ENCODE measurements around the gene MYPOP.
"Not testable (repeated sequence)": the region's sequence is repeated elsewhere in the genome, so short reads cannot be mapped to it uniquely, and the experiment has no call there.

MYPOP gene

DNA sequence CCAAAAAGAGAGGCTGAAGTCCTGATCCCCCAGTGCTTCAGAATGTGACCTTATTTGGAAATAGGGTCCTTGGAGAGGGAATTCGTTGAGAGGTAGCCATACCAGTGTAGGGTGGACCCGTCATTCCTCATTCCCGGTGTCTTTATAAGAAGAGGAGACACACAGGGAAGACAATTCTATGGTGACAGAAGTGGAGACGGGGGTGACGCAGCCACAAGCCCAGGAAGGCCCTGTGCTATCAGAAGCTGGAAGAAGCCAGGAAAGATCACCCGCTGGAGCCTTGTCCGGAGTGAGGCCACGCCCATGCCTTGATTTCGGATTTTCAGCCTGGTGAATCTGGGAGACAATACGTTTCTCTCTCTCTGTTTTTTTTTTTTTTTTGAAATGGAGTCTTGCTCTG is 2.6 kb upstream of the MYPOP start:
- DNase-seq, result no peak

DNA sequence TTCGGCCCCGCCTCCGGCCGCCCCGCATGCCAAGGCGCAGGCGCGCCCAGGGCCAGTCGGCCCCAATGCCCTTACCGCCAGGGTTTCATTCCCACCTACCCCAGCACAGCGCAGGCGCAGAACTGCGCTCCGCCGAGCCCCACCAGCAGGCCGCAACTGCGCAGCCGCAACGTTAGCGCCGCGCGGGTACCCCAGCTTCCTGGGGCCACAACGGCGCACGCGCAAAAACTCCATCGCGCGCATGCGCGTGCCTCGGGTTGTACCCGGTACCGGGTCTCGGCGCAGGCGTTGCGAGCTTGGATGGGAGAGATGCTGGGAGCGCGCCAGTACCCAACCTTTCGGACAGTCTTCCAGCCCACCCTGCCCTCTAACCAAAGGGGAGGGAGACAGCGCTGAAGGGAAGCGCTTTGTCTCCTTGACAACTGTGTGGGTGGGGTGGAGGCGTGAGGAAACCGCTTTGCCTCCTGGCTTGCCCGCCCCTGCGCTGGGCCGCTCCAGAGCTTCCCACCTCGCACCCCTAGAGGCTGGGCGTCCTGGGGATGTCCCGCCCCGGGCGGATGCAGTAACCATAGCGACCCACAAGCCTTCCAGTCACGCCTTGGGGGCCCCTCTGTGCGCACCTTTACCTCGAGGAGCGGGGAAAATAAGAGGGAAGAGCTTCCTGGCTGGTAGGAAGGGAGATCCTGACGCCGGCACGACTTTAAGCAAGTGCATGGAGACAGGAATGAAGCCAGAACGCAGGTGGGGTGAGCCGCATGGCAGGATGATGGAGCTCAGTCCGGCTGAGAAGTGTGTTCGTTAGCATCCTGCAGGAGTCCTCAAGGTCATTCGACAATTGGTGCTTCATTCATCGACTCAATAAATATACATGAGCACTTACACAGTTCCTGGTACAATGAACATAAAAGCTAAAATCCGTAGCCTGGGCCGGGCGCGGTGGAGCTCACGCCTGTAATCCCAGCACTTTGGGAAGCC is 525 bp upstream of the MYPOP start:
- peak; percentile 99 for DNase-seq

DNA sequence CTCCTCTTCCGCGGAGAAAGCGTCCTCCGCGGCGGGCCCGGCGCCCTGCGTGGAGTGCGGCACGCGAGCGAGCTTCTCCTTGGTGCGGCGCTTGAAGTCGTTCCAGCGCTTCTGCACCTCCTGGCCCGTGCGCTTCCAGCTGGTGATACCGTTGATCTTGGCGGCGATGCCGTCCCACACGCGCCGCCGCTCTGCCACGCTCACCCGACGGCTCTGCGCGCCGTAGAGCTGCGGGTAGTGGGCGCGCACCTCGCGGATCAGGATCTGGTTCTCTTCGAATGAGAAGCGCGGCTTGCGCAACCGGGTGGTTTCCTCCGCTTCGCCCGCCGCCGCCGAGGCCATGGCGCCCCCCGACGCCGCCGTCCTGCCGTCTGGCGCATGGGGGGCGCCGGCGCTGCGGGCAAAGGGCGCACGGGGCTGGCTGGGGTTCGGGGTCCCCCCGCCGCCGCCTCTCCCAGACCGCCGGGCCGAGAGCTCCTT is 941 bp downstream of the MYPOP start:
- peak; percentile 53 for DNase-seq

DNA sequence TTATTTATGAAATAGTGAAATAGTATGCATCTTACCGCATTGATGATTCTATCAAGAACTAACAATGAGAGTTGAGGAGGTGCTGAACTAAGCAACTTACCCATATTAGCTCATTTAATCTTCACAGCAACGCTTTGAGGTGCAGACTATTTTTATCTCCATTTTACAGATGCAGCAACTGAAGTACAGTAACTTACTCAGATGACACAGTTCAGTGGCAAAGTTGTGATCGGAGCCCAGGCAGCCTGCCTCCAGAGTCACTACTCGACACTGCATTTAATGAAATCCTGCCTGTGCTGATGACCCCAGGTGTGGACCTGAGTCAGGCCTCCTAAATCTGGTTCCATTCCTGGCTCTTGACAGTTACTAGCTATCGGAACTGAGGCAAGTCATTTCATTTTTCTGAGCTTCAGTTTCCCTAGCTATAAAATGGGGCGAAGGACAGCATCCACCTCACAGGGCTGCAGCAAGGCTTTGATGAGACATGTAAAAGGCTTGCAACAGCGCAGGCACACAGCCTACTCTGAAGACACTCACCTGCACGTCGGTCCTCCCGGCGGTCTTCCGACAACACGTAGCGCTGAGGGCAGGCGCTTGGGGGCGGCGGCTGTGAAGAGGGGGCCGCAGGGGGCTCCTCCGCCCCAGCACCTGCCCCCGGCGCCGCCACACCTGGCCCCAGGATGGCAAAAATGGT is 1.5 kb downstream of the MYPOP start:
- no peak for DNase-seq

DNA sequence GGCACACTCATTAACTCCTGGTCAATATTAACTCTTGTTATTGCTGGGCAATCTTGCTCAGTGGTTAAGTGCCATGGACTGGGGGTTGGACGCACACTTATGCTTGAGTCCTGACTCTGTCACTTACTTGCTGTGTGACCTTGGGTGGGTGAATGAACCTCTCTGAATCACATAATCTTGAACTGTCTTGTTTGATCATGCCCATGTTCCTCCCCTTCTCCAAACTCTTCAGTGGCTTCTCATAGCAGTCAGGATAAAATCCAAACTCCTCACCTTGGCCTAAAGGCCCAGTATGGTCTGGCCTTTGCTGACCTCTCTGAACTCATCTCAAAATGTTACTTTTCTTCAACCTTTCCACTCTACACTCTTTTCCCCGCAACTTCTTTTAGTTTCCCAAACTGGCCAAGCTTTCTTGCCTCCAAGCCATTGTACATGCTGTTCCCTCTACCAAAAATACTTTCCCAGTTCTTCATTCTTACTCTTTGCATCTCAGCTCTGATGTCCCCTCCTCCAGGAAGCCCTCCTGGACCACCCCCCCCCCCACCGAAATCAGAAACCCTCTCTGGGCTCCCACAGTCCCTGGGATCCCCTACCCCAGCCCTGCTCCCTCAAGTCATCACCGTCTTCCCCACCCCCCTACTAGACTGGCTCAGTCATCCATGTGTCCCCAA is 2.4 kb downstream of the MYPOP start:
- DNase-seq, result no peak

DNA sequence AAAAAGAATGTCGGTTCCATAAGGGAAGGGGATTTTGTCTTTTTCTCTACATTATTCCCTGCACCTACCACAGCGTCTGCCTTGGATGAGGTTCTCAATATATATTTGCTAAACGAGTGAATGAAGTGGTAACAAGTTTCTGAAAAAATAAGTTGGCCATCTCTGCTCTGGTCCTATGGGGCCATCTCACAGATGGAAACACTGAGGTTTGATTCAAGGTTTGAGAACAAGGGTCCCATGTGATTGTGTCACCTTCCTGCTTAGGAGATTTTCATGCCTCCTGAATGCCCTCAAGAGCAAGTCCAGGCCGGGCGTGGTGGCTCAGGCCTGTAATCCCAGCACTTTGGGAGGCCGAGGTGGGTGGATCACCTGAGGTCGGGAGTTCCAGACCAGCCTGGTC is 3.2 kb downstream of the MYPOP start:
- no peak for DNase-seq

DNA sequence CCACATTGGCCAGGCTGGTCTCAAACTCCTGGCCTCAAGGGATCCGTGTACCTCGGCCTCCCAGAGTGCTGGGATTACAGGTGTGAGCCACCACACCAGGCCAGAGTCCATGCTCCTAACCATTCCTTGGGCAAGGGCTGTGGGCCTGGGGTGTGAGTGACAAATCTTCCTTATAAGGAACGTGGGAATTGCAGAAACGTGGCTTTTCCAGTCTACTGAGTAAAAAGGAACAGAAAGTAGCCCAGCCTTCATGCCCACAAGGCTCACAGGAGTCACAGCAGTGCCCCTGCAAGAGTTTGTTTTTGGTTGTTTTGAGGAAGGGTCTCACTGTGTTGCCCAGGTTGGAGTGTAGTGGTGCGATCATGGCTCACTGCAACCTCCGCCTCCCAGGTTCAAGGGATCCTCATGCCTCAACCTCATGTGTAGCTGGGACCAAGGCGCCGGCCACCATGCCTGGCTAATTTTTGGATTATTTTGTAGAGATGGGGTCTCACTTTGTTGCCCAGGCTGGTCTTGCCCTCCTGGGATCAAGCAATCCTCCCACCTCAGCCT is 5.1 kb downstream of the MYPOP start:
- no peak for DNase-seq

DNA sequence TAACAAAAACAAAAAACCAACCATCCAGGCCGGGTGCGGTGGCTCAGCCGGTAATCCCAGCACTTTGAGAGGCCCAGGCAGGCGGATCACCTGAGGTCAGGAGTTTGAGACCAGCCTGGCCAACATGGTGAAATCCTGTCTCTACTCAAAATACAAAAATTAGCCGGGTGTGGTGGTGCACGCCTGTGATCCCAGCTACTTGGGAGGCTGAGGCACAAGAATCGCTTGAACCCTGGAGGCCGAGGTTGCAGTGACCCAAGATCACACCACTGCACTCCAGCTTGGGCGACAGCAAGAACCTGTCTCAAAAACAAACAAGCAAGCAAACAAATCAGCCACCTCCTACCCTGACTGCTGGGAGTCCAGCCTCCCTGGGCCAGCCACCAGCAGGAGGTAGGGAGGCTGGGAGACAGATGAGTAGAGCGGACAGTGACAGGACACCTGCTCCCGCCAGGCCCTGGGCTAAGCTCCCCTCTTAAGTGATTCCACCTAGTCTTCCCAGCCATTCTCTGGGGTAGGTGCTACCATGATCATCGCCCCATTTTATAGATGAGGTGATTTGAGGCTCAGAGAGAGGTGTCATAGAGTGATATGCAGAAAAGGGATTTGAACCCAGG is 6.3 kb downstream of the MYPOP start:
- DNase-seq, result not testable (repeated sequence)

DNA sequence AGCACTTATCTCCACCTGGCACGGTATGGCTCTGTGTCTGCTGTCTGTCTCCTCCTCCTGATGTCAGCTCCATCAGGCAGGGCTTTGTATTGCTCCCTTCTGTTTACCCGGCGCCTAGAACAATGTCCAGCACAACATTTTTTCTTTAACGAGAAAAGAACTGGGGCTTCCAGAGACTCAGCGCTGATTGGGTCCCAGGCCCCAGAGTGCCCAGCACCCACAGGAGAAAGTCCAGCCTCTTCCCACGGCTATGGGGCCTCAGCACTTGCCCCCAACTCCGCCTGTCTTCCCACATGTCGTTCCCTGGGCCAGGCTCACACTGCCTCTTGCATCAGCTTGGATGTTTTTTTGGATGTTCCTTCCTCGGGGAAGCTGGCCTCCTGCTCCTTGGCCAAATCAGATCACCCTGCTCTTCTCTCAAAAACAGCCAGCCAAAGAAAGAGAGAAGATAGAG is 6.9 kb downstream of the MYPOP start:
- DNase-seq, result no peak

DNA sequence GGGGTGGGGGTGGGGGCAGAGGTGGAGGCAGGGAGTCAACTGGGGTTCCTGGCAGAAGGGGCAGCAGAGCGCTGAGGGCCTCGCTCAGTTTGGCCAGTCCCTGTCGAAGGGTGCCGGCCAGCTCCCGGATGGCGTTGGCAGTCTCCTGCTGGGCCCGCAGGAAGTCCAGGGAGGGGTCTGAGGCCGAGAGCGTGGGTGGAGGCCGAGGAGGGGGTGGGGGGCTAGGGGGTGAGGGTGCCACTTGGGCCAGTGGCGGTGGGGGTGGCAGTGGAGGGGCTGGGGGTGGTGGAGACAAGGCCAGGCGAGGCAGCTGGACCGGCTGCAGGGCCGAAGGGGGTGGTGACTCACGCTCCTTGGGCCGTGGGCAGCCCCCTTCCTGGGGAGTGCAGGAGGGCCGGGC is 11.5 kb downstream of the MYPOP start:
- no peak for DNase-seq

DNA sequence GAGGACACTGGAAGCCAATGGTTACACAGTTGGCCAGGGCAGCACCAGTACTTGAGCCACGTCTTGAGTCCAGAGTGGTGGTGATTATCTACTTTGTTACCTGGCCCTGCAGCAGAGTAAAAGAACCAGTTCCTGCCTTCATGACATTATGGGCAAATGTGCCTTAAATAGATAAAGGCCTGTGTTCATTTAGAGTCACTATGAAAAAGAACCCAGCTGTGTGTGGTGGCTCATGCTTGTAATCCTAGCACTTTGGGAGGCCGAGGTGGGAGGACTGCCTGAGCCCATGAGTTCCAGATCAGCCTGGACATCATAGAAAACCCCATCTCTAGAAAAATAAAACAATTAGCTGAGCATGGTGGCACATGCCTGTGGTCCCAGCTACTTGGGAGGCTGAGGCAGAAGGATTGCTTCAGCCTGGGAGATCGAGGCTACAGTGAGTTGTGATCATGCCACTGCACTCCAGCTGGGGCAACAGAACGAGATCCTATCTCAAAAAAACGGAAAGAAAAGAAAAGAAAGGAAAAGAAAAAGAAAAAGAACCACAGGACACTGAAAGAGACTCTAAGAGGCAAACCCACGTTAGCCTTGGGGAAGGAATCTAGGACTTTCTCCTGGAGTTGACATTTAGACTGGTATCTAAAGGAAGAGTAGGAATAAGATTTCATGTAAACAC is 13.1 kb downstream of the MYPOP start:
- no peak for DNase-seq

DNA sequence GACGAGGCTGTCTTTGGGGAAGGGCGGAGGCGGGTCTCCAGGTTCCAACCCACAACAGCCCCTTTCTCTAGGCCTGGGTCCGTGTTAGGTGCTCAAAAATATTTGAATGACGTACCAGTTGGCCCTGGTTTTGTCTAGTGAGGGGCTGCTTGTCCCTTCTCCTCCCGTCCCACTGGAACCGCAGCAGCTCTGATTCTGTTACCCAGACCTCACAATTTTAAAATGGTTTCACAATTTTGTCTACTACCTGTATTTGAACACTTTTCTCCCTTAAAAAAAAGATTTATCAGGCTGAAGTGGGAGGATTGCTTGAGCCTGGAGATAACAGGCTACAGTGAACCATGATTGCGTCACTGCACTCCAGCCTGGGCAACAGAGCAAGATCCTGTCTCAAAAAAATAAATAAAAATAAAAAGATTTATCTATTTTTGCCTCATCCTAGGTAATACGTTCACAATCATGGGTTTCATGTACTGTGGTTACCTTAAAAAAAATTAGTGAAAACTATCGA is 15.2 kb downstream of the MYPOP start:
- DNase-seq, result no peak

DNA sequence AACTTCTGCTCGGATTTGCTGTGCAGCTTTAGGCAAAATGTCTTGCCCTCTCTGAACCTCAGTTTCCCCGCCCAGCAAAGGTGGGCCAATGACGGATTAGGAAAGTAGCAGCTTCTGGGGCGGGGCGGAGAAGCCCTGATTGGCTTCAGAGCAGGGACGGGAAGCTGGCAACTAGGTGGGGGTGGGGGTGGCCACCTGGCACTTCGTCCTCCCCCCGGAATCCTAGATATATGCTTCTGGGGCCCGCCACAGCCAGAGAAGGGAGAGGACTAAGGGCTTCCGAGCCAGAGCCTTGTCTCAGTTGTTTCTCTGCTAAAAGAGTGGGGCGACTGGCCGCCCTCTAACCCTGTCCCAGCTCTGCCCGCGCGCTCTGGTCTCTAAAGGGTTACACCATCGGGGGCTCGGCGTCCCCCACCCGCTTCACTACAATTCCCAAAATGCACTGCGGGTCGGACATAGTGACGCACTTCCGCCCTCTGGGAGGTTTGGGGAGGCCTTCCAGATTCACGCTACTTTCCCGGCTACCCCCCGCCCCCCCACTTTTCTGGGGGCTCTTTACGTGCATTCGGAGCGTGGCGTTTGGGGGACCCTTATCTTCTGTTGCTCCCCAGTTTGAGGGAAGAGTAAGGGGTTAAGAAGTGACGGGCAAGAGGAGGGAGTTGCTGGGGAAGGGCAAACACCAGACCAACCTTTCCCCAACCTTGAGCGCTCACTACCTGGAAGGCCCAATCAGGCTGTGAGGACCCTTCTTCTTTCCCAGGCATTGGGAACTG is 15.8 kb downstream of the MYPOP start:
- peak; percentile 93 for DNase-seq

DNA sequence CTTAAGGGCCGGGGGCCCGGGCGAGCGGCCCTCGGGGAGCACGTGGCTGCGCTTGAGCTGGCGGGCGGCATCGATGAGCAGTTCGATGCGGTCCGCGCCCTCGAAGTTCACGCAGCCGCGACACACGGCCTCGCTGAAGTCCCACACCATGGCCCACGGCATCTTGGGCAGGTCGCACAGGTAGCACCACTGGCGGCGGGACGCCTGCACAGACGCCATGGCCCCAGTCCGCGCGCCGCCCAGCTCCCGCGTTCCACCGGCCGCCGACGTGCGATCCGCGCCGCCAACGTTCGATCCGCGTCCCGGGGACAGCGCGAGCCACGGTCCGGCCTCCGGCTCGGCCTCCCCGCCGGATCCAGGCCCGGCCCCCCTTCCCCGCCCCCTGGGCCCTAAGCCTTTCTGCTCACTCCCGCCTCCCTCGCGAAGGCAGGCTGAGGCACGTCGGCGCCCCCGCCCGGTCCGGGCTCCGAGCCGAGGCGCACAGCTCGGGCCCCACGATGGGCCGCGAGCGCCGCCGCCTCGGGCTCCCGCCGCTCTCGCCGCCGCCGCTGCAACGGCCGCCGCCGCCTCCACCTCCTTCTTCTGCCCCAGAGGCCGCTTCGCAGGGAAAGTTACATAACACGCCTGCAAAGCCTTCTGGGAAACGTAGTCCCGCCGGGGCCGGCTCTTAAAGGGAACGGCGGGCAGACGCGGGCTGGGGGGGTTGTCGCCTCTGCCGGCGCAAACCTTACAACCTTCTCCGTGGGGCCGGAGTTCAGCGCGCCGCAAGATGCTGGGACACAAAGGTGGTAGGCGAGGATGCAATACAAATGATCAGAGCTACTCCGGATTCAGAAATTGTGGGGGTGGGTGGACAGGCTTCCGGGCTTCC is 16.6 kb downstream of the MYPOP start, which contains the start of gene IRF2BP1:
TSS of gene IRF2BP1 (minus strand) at position 586 of the 871 bp plus-strand sequence. CDS start at position 219, 367 bp downstream.
- peak; percentile 92 for DNase-seq

DNA sequence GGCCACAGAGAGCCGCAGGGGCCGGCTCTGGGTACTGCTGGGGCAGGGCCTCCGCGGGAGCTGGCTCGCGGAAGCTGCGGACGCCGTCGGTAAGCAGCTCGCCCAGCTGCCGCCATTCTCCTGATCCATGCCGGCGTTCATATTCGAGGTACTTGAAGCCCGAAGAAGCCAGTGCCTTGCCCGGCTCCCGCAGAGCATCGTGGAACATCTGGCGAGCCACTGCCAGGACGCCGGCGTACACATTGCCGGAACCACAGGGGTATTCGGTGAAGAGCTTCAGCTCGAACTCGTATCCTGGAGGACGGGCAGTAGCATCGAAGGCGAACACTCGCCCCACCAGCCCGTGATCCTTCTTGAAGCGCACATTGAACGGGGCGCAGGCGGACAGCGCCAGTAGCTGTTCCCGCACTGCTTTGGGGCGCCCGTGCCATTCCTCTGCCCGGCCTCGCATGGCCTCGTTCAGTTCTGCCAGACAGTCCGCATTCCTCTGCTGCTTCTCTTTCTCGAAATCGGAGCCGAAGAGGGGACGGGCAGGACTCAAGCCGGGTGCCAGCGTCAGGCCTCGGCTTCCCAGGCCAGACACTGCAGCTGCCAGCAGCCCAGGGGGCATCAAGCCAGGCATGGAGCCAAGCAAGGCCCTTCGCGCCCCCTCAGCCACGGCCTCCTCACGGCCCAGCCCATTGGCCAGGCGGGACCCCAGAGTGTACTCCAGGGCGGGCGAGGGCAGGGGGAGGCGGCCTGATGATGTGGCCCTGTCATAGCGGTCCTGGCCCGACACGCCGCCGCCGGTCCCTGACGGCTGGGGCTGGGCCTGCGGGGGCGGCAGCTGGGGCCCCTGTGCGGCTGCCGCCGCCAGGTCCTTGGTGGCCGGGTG is 17.5 kb downstream of the MYPOP start:
- DNase-seq, result peak; percentile 52

DNA sequence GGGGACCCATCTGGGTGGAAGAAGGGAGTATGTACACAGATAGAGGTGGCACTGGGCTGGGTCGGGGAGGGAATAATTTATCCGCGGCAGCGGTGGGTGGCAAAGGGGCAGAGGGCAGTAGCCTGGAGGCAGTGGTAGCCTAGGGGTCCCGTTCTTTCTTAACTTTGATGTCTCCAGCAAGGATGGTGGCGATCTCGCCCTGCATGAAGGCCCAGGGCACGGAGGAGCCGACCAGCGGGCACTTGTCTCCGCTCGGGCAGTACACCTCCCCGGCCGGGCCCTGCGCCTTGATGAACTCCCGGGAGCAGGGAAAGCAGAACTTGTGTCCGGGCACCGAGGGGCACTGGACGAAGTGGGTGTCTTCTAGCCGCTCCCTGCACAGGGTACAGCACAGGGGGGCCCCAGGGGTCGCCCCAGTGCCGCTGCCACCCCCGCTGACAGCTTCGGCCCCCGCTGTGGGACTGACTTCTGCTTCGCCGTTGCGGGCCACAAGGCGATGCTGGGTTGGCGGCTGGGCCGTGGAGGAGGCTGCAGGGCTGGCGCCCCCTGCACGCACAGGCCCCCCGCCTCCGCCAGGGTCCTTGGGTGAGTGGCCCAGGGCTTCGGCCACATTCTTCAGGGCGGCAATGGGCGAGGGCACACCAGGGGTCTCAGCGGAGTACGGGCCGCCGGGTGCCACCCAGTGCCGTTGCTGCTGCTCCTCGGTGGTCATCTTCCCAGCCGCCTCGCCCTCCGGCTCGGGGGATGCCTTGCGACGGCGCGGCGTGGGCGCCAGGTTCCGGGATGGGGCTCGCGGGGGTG is 18.3 kb downstream of the MYPOP start:
- no peak for DNase-seq

DNA sequence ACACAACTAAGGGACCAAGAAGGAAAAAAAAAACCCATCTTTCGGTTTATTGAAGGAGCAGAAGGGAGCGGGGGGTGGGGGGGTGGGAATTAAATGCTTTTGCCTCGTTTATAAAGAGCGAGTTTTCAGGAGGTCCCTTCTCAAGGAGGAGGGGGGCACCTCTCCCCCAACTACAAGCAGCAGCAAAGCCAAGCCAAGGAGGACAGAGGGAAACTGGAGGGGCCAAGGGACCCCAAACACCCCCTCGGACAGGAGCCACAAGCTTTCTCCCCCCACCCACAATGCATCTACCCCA is 18.9 kb downstream of the MYPOP start:
- DNase-seq, result no peak
